HepG2 (cell line): ENCODE data around the gene RPS23.

ENCODE experiments used
- PRMT3 ChIP-seq: sonication (generic); formaldehyde crosslinking; IDR thresholded peaks from 2 replicates; pipeline ENCODE4 v1.8.1; 2022; ENCODE audit warnings: low read depth, mild to moderate bottlenecking, moderate library complexity, missing genetic modification reagents, borderline replicate concordance
- ZSCAN22 ChIP-seq: sonication (generic); formaldehyde crosslinking; IDR thresholded peaks from 2 replicates; pipeline ENCODE4 v1.4.0; 2020; ENCODE audit warnings: mild to moderate bottlenecking, missing genetic modification reagents

DNA sequence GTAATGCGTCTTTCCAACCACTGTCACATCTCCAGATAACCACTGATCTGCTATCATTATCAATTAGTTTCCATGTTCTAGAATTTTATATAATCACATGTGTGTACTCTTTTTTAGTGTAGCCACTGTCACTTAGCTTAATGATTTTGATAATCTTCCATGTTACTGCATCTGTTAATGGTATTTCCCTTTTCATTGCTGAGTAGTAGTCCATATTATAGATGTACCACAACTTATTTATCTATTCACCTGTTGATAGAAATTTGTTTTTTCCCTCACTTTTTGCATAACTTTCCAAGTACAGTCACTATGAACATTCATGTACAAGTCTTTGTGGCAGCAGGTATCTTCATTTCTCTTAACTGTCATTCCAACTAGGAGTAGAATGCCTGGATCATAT lies 30.3 kb upstream of the RPS23 start:
- TF ChIP-seq ZSCAN22 (CRISPR knock-in tag) = no peak
- TF ChIP-seq PRMT3 (CRISPR knock-in tag) = no peak
